Liver (tissue), 9 donors: ENCODE data around the gene SESN1. TPM values are rescaled to one million over a fixed set of nuclear protein-coding genes. Genes with fewer than 3 reads are reported as not detected.

Experiments
- DNase-seq: peaks from one replicate; pipeline ENCODE4 v3.0.0-alpha.2; 2017; ENCODE audit warnings: low spot score
- H3K27ac ChIP-seq, 2 donors: one replicate each; pipeline ENCODE4 v1.7.0; 2013; ENCODE audit warnings: inconsistent platforms in 2 of 2, low read length in 2 of 2, control low read depth in 1 of 2, low read depth in 1 of 2, mild to moderate bottlenecking in 1 of 2
- H3K27me3 ChIP-seq, 4 donors: one replicate each; pipeline versions ENCODE4 v1.6.1 to v1.7.0; 2013; ENCODE audit warnings: low read length in 3 of 4, inconsistent platforms in 1 of 4, mild to moderate bottlenecking in 1 of 4, moderate library complexity in 1 of 4; ENCODE audit not compliant: control insufficient read depth in 4 of 4, insufficient read depth in 4 of 4
- H3K36me3 ChIP-seq, 4 donors: one replicate each; pipeline versions ENCODE4 v1.6.1 to v1.7.0; 2013; ENCODE audit warnings: low read length in 3 of 4, mild to moderate bottlenecking in 3 of 4, low read depth in 1 of 4, moderate library complexity in 1 of 4; ENCODE audit not compliant: control insufficient read depth in 4 of 4, insufficient read depth in 3 of 4
- H3K4me1 ChIP-seq, 4 donors: one replicate each; pipeline versions ENCODE4 v1.6.1 to v1.7.0; 2013; ENCODE audit warnings: low read length in 3 of 4, mild to moderate bottlenecking in 3 of 4, moderate library complexity in 1 of 4; ENCODE audit not compliant: control insufficient read depth in 4 of 4, insufficient read depth in 4 of 4
- H3K4me3 ChIP-seq, 3 donors: one replicate each; pipeline versions ENCODE4 v1.6.1 to v1.7.0; 2013; ENCODE audit warnings: low read length in 3 of 3, control low read depth in 1 of 3, low read depth in 1 of 3, mild to moderate bottlenecking in 1 of 3
- H3K9ac ChIP-seq, 2 donors: one replicate each; pipeline ENCODE4 v1.7.0; 2013; ENCODE audit warnings: low read length in 2 of 2, mild to moderate bottlenecking in 2 of 2, moderate library complexity in 2 of 2, control low read depth in 1 of 2, low read depth in 1 of 2
- H3K9me3 ChIP-seq, 4 donors: one replicate each; pipeline versions ENCODE4 v1.6.1 to v1.7.0; 2013; ENCODE audit warnings: low read length in 3 of 4; ENCODE audit not compliant: control insufficient read depth in 4 of 4
- FOXA2 ChIP-seq: IDR thresholded peaks from 2 replicates; pipeline ENCODE4 v1.6.1; 2016; ENCODE audit warnings: antibody characterized with exemption
- GABPA ChIP-seq, 2 donors: IDR thresholded peaks in 1 of 2; conservative IDR thresholded peaks in 1 of 2; 2 replicates each; pipeline ENCODE4 v1.6.1; 2016; ENCODE audit warnings: antibody characterized with exemption in 2 of 2, mild to moderate bottlenecking in 1 of 2, moderate library complexity in 1 of 2
- HNF4A ChIP-seq, 2 donors: conservative IDR thresholded peaks; 2 replicates each; pipeline ENCODE4 v1.6.1; 2016; ENCODE audit warnings: antibody characterized with exemption in 2 of 2, mild to moderate bottlenecking in 2 of 2
- HNF4G ChIP-seq: IDR thresholded peaks from 2 replicates; pipeline ENCODE4 v1.6.1; 2016; ENCODE audit warnings: antibody characterized with exemption
- NR2F2 ChIP-seq: IDR thresholded peaks from 2 replicates; pipeline ENCODE4 v1.6.1; 2016; ENCODE audit warnings: antibody characterized with exemption
- RAD21 ChIP-seq, 2 donors: IDR thresholded peaks; 2 replicates each; pipeline ENCODE4 v1.6.1; 2016; ENCODE audit warnings: antibody characterized with exemption in 2 of 2, mild to moderate bottlenecking in 2 of 2
- SP1 ChIP-seq: IDR thresholded peaks from 2 replicates; pipeline ENCODE4 v1.6.1; 2018; ENCODE audit warnings: antibody characterized with exemption, mild to moderate bottlenecking
- YY1 ChIP-seq: IDR thresholded peaks from 2 replicates; pipeline ENCODE4 v1.6.1; 2016; ENCODE audit warnings: antibody characterized with exemption, mild to moderate bottlenecking
- WGBS: extraction: QIAGEN DNeasy Blood & Tissue Kit; methylation state at CpG from one replicate; pipeline ENCODE4 v1.1.7; 2013; 5-methylcytosine and 5-hydroxymethylcytosine counted together
- polyA plus RNA-seq, 2 donors: library from polyadenylated mRNA; stranded (reverse) in 1 of 2; unstranded in 1 of 2; fragments of 200-250 nt in 1 of 2; fragments of >200 nt in 1 of 2; fragmentation: Nextera tagmentation in 1 of 2; extraction: Ambion mirVana in 1 of 2; gene quantifications; one replicate each; pipeline versions ENCODE4 v1.2.1 to v1.2.3, GENCODE V29; 2013 to 2015
- total RNA-seq, 2 donors: library from RNA; depleted of rRNA; stranded (reverse); fragments of >200 nt; gene quantifications; one replicate each; pipeline ENCODE4 v1.2.3, GENCODE V29; 2014
- TF ChIP-seq, protein P1 (sequence below): IDR thresholded peaks from 2 replicates; pipeline ENCODE4 v1.6.1; 2016; ENCODE audit warnings: antibody characterized with exemption, mild to moderate bottlenecking
- TF ChIP-seq, protein P2 (sequence below): fragments of 150-350 bp; IDR thresholded peaks from 2 replicates; pipeline ENCODE4 v1.5.1; 2017; ENCODE audit warnings: improper control_type of control experiment, low read depth, low read length; ENCODE audit not compliant: missing input control
- TF ChIP-seq, protein P3 (sequence below): IDR thresholded peaks from 2 replicates; pipeline ENCODE4 v1.6.1; 2016; ENCODE audit warnings: antibody characterized with exemption
- TF ChIP-seq, protein P4 (sequence below): IDR thresholded peaks from 2 replicates; pipeline ENCODE4 v1.6.1; 2016; ENCODE audit warnings: antibody characterized with exemption
- TF ChIP-seq, protein P5 (sequence below): IDR thresholded peaks from 2 replicates; pipeline ENCODE4 v1.6.1; 2016; ENCODE audit warnings: antibody characterized with exemption
- donor health status: healthy.
- donor health status: healthy.
- donor health status: healthy.
- donor health status: healthy.
- donor health status: healthy.

The SESN1 gene
- total and polyA plus RNA-seq, 4 donors, result 6.2 to 17.0 (median 11.0) TPM

DNA sequence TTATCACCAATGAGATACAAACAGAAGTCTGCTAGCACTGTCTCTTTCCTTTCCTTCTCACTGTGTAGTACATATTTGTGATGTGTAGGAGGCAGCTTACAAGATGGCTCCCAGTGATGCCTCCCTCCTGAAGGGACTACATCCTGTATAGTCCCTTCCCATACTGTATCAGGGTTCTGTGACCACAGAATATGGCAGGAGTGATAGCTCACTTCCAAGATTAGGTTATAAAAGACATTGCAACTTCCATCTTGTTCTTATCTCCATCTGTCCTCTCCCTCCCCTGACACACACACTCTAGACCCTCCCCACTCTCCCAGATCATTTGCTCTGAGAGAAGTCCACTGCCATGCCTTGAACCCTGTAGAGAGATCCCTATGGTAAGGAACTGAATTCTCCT lies 38.0 kb downstream of the SESN1 start:
- no peaks in the 10 kb centered on the region for H3K9me3 ChIP-seq
- peaks cover 4 to 19% (median 9%) of the 10 kb centered on the region in 4 donors for H3K4me1 ChIP-seq
- no peak overlapping the region for H3K9ac ChIP-seq
- no peaks in the 10 kb centered on the region for H3K36me3 ChIP-seq
- no peak overlapping the region for H3K4me3 ChIP-seq
- DNase-seq, result no peak
- no peak overlapping the region for H3K27ac ChIP-seq
- TF ChIP-seq, protein P1, sequence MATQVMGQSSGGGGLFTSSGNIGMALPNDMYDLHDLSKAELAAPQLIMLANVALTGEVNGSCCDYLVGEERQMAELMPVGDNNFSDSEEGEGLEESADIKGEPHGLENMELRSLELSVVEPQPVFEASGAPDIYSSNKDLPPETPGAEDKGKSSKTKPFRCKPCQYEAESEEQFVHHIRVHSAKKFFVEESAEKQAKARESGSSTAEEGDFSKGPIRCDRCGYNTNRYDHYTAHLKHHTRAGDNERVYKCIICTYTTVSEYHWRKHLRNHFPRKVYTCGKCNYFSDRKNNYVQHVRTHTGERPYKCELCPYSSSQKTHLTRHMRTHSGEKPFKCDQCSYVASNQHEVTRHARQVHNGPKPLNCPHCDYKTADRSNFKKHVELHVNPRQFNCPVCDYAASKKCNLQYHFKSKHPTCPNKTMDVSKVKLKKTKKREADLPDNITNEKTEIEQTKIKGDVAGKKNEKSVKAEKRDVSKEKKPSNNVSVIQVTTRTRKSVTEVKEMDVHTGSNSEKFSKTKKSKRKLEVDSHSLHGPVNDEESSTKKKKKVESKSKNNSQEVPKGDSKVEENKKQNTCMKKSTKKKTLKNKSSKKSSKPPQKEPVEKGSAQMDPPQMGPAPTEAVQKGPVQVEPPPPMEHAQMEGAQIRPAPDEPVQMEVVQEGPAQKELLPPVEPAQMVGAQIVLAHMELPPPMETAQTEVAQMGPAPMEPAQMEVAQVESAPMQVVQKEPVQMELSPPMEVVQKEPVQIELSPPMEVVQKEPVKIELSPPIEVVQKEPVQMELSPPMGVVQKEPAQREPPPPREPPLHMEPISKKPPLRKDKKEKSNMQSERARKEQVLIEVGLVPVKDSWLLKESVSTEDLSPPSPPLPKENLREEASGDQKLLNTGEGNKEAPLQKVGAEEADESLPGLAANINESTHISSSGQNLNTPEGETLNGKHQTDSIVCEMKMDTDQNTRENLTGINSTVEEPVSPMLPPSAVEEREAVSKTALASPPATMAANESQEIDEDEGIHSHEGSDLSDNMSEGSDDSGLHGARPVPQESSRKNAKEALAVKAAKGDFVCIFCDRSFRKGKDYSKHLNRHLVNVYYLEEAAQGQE, result no peak
- TF ChIP-seq FOXA2 (no peak), YY1 (no peak), HNF4G (no peak), GABPA (IDR thresholded peaks at IDR 0.05 in 1 of 2, conservative IDR thresholded peaks at IDR 0.05 in 1 of 2) (no peak), SP1 (no peak)
- TF ChIP-seq, protein P2, sequence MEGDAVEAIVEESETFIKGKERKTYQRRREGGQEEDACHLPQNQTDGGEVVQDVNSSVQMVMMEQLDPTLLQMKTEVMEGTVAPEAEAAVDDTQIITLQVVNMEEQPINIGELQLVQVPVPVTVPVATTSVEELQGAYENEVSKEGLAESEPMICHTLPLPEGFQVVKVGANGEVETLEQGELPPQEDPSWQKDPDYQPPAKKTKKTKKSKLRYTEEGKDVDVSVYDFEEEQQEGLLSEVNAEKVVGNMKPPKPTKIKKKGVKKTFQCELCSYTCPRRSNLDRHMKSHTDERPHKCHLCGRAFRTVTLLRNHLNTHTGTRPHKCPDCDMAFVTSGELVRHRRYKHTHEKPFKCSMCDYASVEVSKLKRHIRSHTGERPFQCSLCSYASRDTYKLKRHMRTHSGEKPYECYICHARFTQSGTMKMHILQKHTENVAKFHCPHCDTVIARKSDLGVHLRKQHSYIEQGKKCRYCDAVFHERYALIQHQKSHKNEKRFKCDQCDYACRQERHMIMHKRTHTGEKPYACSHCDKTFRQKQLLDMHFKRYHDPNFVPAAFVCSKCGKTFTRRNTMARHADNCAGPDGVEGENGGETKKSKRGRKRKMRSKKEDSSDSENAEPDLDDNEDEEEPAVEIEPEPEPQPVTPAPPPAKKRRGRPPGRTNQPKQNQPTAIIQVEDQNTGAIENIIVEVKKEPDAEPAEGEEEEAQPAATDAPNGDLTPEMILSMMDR, result no peak
- TF ChIP-seq, protein P3, sequence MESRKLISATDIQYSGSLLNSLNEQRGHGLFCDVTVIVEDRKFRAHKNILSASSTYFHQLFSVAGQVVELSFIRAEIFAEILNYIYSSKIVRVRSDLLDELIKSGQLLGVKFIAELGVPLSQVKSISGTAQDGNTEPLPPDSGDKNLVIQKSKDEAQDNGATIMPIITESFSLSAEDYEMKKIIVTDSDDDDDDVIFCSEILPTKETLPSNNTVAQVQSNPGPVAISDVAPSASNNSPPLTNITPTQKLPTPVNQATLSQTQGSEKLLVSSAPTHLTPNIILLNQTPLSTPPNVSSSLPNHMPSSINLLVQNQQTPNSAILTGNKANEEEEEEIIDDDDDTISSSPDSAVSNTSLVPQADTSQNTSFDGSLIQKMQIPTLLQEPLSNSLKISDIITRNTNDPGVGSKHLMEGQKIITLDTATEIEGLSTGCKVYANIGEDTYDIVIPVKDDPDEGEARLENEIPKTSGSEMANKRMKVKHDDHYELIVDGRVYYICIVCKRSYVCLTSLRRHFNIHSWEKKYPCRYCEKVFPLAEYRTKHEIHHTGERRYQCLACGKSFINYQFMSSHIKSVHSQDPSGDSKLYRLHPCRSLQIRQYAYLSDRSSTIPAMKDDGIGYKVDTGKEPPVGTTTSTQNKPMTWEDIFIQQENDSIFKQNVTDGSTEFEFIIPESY, result no peak
- TF ChIP-seq, protein P4, sequence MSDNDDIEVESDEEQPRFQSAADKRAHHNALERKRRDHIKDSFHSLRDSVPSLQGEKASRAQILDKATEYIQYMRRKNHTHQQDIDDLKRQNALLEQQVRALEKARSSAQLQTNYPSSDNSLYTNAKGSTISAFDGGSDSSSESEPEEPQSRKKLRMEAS, result no peak
- no peaks in the 10 kb centered on the region for H3K27me3 ChIP-seq

DNA sequence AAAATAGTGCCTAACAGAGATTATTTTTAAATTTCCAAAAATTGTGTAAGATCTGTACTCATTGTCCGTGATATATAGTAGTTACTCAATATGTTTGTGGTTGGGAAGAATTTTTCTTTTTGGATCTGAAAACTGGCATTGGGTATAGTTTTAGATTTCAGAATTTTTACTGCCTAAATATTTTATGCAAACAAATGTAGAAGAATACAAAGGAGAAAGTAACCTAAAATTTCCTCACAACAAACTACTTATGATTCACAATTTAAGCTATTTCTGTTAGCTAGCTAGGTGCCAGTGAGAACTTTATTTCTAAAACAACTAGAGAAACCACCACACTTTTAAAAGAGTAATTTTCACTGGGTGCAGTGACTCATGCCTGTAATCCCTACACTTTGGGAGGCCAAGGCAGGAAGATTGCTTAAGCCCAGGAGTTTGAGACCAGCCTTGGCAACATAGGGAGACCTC lies 38.8 kb downstream of the SESN1 start:
- H3K4me3 ChIP-seq, result no peak overlapping the region
- no peak for DNase-seq
- H3K9ac ChIP-seq, result no peak overlapping the region
- peaks cover 4 to 19% (median 9%) of the 10 kb centered on the region in 4 donors for H3K4me1 ChIP-seq
- no peak overlapping the region for H3K27ac ChIP-seq
- H3K9me3 ChIP-seq, result no peaks in the 10 kb centered on the region
- no peaks in the 10 kb centered on the region for H3K27me3 ChIP-seq
- H3K36me3 ChIP-seq, result no peaks in the 10 kb centered on the region
- no peak for TF ChIP-seq HNF4A (conservative IDR thresholded peaks at IDR 0.05)
- TF ChIP-seq, protein P5, sequence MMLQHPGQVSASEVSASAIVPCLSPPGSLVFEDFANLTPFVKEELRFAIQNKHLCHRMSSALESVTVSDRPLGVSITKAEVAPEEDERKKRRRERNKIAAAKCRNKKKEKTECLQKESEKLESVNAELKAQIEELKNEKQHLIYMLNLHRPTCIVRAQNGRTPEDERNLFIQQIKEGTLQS, result no peak
- no peak for TF ChIP-seq FOXA2
- no peak for TF ChIP-seq RAD21 (IDR thresholded peaks at IDR 0.05)
- TF ChIP-seq SP1, result no peak
- no peak for TF ChIP-seq NR2F2
- TF ChIP-seq, protein P1, result no peak
- TF ChIP-seq, protein P4, result no peak
- 86% methylated on average over 1 of the region's 1 CpG for WGBS
